PC-3 (cell line): ENCODE results near the gene FGF16.

Experiments
- EZH2 ChIP-seq: fragments of 300-600 bp; sonication (generic); IDR thresholded peaks from one replicate; pipeline ENCODE4 v1.6.1; 2017; ENCODE audit warnings: antibody characterized with exemption, mild to moderate bottlenecking, low read length; ENCODE audit not compliant: unreplicated experiment
- TF ChIP-seq, protein P1 (sequence below): fragments of 300-600 bp; sonication (generic); conservative IDR thresholded peaks from 2 replicates; pipeline ENCODE4 v1.5.1; 2017; ENCODE audit warnings: antibody characterized with exemption, low read depth, mild to moderate bottlenecking, low read length

DNA sequence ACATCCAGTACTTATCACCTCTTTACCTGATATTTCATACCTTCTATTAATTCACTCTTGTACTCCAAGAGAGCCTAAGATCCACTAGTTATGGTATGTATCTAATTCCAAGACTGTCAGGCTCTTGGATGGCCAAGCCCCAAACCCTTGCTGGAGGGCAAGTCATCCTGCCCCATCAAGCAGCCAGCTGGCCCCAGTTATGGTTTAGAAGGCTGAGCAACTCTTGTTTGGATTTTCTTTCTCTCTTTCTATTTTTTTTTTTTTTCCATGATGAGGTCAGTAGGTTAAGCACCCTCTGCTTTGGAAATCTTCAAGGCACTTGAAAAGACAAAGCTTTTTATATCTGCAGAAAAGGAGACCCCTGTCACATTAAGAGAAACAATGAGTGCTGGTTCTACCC is 10.9 kb upstream of the FGF16 start:
- TF ChIP-seq, protein P1, sequence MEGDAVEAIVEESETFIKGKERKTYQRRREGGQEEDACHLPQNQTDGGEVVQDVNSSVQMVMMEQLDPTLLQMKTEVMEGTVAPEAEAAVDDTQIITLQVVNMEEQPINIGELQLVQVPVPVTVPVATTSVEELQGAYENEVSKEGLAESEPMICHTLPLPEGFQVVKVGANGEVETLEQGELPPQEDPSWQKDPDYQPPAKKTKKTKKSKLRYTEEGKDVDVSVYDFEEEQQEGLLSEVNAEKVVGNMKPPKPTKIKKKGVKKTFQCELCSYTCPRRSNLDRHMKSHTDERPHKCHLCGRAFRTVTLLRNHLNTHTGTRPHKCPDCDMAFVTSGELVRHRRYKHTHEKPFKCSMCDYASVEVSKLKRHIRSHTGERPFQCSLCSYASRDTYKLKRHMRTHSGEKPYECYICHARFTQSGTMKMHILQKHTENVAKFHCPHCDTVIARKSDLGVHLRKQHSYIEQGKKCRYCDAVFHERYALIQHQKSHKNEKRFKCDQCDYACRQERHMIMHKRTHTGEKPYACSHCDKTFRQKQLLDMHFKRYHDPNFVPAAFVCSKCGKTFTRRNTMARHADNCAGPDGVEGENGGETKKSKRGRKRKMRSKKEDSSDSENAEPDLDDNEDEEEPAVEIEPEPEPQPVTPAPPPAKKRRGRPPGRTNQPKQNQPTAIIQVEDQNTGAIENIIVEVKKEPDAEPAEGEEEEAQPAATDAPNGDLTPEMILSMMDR: no peak
- no peak for TF ChIP-seq EZH2
